Measurements from ENCODE around the gene INTS11.

The INTS11 gene

DNA sequence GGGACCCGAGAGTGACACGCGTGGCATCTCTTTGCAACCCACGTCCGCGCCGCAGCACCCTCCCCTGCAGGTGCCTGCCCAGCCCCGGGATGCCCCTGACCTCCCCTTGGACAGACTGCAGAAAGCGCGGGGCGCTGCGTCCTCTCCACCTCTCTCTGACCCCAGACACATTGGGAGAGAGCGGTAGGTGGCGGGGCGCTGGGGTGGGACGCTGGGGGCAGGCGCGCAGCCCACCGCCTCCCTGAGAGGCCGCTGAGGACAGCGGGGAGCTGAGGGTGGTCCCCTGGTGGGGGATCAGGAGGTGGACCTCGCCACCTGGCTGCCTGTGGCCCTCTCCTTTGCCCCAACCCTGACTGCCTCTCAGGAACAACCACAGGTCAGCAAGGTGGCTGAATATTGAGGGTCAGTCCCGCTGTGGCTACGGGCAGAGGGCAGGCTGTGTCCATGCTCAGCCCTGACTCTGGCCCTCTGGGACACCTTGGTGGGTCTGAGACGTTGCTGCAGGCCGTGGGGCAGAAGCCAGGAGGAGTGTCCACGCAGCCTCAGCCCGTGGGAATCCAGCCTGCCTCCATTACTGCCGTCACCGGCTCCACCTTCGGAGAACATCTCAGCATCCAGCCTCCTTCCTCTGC is 50.0 kb downstream of the INTS11 start:
- peaks cover 37% of the 10 kb centered on the region for H3K4me1 Mint-ChIP-seq (ENCODE audit: low read depth)
- H3K4me3 Mint-ChIP-seq: peak overlapping the region; percentile 73
- peaks cover 2% of the 10 kb centered on the region for H3K36me3 Mint-ChIP-seq
- no peaks in the 10 kb centered on the region for H3K27me3 Mint-ChIP-seq
- H3K27ac Mint-ChIP-seq: no peak overlapping the region
- no peaks in the 10 kb centered on the region for H3K9me3 Mint-ChIP-seq (ENCODE audit: low read depth)

DNA sequence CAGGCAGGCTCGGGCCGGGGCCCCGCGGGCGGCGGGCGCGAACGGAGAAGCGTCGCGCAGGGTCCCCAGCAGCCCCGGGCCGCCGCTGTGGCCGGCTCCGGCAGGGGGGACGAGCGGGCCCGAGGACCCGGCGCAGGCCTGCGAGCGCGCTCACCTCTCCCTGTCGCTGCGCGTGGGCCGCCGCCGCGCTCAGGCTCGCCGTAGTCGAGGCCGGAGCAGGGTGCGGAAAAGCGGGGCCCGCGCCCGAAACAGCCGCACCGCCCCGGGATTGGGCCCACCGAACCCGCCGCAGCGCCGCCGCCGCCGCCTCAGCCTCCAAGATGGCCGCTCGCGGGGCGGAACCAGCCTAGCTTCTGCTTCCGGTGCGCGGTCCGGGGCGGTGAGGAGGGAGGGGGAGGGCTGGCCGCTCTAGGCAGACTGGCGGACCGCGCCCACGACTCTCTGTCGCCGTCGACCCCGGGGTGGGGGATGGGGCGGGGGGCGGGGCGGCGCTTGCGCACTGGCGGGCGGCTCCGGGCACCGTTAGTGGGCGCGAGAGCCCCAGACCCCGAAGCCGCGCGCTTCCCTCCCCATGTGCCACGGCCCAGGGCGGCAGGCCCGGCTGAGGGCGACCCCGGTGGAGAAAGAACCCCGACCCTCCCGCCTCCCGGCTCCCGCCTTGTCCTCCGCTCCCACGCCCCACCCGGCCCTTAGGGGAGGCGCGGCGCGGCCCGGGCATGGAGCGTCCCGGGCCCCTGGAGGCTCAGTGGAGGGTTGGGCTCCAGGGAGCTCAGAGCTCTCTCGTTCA is 50.8 kb downstream of the INTS11 start, which contains the start of gene UBE2J2:
UBE2J2 (minus strand) TSS at position 343 of the 787 bp plus-strand sequence. CDS start 5,862 bp downstream, outside the sequence.
- no peaks in the 10 kb centered on the region for H3K9me3 Mint-ChIP-seq (ENCODE audit: low read depth)
- no peaks in the 10 kb centered on the region for H3K27me3 Mint-ChIP-seq
- peaks cover 37% of the 10 kb centered on the region for H3K4me1 Mint-ChIP-seq (ENCODE audit: low read depth)
- H3K36me3 Mint-ChIP-seq: peaks cover 2% of the 10 kb centered on the region
- H3K27ac Mint-ChIP-seq: peak within 1 kb of the TSS; percentile 81
- peak within 1 kb of the TSS; percentile 90 for H3K4me3 Mint-ChIP-seq

DNA sequence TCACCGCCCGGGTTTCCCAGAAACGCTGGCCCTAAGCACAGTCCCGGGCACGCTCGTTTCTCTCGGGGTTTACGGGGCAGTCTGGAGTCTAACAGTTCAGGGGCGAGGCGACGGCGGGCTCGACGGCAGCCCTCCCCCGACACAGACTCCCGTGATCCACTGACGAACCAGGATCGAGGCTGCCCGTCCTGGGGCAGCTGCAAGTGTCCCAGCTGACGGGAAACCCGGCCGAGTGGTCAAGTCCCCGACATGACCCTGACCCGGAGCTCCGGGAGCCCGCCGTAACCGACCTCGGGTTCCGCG is 51.3 kb downstream of the INTS11 start:
- Mint-ChIP-seq H3K9me3 (ENCODE audit: low read depth) (no peaks in the 10 kb centered on the region), H3K4me3 (peak overlapping the region; percentile 90), H3K36me3 (peaks cover 2% of the 10 kb centered on the region), H3K27ac (peak overlapping the region; percentile 81), H3K27me3 (no peaks in the 10 kb centered on the region), H3K4me1 (ENCODE audit: low read depth) (peaks cover 37% of the 10 kb centered on the region)

DNA sequence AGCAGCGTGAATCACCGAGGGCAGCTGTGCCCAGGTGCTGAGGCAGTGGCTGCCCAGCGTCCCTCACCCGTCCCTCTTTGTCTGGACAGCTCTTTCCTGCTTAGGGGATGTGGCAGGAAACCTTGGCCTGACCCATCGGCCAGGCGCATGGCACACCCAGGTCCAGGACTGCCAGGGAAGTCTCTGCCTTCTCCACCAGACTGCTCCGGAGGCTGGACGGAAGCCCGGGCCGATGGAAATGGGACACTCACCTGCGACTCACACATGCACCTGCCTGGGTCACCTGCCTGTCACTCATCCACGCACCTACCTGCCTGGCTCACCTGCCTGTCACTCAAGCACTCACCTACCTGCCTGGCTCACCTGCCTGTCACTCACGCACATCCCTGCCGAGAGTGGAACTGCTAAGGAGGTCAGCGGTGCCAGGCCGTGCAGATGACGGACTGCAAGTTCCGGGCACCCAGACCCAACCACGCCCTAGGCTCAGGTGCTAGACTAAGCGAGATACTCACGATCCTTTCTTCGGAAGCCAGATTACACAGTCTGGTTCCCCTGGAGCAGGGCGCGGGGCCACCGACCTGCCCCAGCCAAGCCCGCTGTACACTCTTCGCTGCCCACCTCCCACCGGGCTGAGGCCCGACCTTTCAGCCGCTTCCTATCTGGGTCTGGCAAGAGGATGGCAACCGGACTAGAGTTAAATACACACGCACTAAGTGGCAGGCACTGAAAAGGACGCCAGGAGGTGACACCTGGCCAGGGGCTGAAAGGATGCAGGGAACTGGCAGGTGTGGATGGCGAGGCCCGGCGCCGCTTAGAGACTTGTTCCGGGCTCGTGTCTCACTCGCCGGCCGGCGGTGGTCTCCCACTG is 51.9 kb downstream of the INTS11 start:
- Mint-ChIP-seq H3K9me3 (ENCODE audit: low read depth) (no peaks in the 10 kb centered on the region), H3K4me1 (ENCODE audit: low read depth) (peaks cover 37% of the 10 kb centered on the region), H3K4me3 (peak overlapping the region; percentile 90), H3K27me3 (no peaks in the 10 kb centered on the region), H3K36me3 (peaks cover 2% of the 10 kb centered on the region), H3K27ac (peak overlapping the region; percentile 81)

DNA sequence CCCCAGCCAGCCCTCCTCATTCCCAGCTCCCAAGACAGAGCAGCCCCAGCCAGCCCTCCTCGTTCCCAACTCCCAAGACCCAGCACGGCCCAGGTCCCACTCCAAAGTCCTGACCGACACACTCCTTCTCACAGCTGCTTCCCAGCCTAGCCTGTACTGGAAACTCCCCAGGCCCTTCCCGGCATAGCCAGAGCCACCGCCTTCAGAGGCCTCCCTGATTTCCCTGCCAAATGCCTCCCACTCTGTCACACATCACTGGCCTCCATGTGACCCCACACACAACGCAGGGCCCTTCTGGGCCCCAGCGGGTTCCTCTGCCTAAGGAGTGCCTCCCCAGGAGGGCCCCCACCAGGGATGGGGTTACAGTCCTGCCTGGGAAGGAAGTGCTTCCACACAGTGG is 53.6 kb downstream of the INTS11 start:
- Mint-ChIP-seq H3K27me3 (no peaks in the 10 kb centered on the region), H3K36me3 (peaks cover 2% of the 10 kb centered on the region), H3K27ac (peak overlapping the region; percentile 86), H3K4me3 (peak overlapping the region; percentile 85), H3K9me3 (ENCODE audit: low read depth) (no peaks in the 10 kb centered on the region), H3K4me1 (ENCODE audit: low read depth) (peaks cover 38% of the 10 kb centered on the region)

DNA sequence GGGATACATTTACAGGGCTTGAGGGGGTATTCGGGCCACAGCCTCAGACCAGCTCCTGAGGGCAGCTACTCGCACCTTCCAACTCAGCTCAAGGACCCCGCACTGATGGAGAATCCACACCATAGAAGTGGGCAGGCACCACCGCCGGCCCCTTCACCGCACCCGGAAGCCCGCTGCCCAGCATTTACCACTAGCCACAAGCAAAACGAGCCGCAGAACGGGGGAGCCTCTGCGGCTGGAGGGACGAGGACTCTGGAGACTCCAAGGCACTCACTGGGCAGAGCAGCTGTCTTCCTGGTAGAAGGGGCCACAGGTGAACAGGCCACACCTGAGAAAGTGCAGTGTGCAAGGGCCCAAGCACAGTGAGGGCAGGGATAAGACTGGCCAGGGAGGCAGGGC is 56.2 kb downstream of the INTS11 start:
- Mint-ChIP-seq H3K36me3 (peaks cover 2% of the 10 kb centered on the region), H3K27ac (no peak overlapping the region), H3K4me1 (ENCODE audit: low read depth) (peaks cover 37% of the 10 kb centered on the region)

DNA sequence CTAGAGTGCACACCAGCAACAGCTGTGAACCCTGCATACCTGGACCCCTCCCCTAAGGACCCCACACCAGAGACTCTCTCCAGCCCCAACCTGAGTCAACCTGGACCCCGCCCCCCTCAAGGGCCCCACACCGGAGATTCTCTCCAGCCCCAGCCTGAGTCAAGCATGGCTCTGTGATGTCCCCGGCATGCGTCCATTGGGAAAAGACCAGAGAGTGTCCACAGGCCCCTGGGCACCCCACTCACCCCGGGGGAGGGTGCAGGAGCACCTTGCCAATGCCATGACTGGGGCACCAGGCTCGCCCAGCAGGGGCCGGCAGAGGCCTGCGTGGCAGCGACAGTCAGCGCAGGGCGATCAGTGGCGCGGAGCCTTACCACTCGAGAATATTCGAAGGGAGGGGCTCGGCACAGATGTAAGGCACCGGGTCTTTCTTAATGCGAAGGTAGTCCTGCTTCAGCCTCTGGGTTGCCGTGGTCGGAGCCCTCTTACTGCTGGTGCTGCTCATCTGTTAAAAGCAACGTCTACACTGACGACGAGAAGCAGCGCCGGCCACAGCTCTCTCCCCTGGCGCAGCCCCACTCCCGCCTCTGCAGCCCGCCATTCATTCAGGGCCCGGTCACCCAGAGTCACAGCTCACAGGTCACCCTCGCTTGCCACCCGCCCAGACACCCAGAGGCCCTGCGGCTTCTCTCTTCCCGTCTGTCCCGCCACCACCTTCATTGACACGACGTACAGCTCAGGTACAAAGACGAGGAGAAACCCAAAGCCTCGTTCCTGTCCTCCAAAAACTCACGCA is 56.8 kb downstream of the INTS11 start:
- no peak overlapping the region for H3K27ac Mint-ChIP-seq
- peaks cover 36% of the 10 kb centered on the region for H3K4me1 Mint-ChIP-seq (ENCODE audit: low read depth)
- peaks cover 2% of the 10 kb centered on the region for H3K36me3 Mint-ChIP-seq
- H3K27me3 Mint-ChIP-seq: no peaks in the 10 kb centered on the region
- no peaks in the 10 kb centered on the region for H3K9me3 Mint-ChIP-seq (ENCODE audit: low read depth)
- no peak overlapping the region for H3K4me3 Mint-ChIP-seq

More for the DNA sequence above, 56.2 kb downstream of the INTS11 start:
- Mint-ChIP-seq H3K4me3 (no peak overlapping the region), H3K27me3 (no peaks in the 10 kb centered on the region), H3K9me3 (ENCODE audit: low read depth) (no peaks in the 10 kb centered on the region)

DNA sequence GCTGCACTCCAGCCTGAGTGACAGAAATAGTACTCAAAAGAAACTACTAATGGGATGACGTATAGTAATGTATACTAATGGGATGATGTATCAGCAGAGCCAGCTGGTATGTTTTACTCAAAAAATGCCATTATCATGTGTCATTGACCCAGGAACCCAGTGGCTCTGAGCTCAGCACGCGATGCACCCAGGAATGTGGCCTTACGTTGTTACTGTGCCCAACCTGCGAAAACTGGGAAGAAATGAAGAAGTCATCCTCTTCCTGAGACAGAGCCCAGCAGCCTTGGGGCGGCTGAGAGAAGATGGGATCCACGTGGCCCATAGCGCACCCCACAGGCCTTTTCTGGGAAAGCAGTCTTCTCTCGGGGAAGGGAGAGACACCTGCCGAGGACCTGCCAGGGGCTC is 59.6 kb downstream of the INTS11 start:
- no peak overlapping the region for H3K27ac Mint-ChIP-seq

DNA sequence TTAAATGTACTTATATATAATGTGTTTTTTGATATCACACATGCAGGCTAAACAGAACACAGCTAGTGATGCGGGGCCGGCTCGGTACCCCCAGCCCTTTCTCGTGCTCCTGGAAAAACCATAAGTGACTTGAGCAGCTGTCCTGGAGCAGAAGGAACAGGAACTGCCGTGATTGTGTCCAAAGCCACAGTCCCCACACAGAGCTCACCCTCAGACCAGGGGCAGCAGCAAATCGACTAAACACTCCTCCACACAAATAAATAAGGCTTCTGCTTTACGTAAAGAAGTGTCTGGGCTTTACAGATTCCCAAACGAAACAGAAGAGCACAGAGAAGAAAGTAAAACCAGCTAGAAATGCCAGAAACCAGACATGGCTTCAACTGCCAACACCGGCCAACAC is 60.4 kb downstream of the INTS11 start:
- no peaks in the 10 kb centered on the region for H3K9me3 Mint-ChIP-seq (ENCODE audit: low read depth)
- peaks cover 13% of the 10 kb centered on the region for H3K4me1 Mint-ChIP-seq (ENCODE audit: low read depth)
- H3K4me3 Mint-ChIP-seq: no peak overlapping the region
- no peaks in the 10 kb centered on the region for H3K36me3 Mint-ChIP-seq
- H3K27ac Mint-ChIP-seq: no peak overlapping the region
- H3K27me3 Mint-ChIP-seq: no peaks in the 10 kb centered on the region

More for the DNA sequence above, 59.6 kb downstream of the INTS11 start:
- Mint-ChIP-seq H3K27me3 (no peaks in the 10 kb centered on the region), H3K4me3 (no peak overlapping the region), H3K9me3 (ENCODE audit: low read depth) (no peaks in the 10 kb centered on the region), H3K4me1 (ENCODE audit: low read depth) (peaks cover 17% of the 10 kb centered on the region), H3K36me3 (no peaks in the 10 kb centered on the region)

DNA sequence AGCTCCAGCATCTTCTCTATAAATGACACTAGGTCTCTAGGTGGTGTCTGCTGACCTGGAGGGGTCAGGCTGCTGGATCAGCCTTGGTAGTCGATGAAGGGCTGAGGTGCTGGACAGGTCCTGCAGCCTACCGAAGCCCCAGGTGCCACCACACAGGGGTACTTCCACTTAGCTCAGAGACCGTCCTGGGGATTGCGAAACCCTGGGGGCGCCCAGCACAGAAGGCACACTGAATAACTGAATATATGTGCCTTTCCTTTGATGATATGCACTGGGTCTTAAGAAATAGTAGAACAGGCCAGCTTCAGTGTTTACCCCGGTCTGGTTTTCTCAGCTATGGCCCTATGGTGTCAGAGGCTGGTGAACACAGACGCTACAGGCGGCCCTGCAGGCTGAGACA is 61.7 kb downstream of the INTS11 start:
- Mint-ChIP-seq H3K4me1 (ENCODE audit: low read depth) (peaks cover 17% of the 10 kb centered on the region), H3K36me3 (no peaks in the 10 kb centered on the region), H3K4me3 (no peak overlapping the region), H3K27me3 (no peaks in the 10 kb centered on the region), H3K27ac (no peak overlapping the region), H3K9me3 (ENCODE audit: low read depth) (no peaks in the 10 kb centered on the region)

DNA sequence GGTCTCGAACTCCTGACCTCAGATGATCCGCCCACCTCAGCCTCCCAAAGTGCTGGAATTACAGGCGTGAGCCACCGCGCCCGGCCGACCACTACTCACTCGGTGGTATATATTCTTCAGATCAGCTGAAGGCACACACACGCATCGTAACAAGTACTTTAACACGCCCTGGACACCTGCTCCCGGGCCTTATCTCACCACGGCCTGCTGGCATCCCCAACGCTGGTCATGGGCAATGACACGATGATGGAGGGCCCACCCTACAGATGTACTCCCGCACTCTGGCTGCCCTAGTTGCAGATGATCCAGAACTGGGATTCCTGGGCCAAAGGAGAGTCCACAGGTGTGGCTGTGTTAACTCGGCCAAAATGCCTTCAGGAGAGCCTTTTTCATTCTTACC is 62.4 kb downstream of the INTS11 start:
- no peaks in the 10 kb centered on the region for H3K36me3 Mint-ChIP-seq
- no peak overlapping the region for H3K27ac Mint-ChIP-seq
- H3K9me3 Mint-ChIP-seq (ENCODE audit: low read depth): no peaks in the 10 kb centered on the region
- no peaks in the 10 kb centered on the region for H3K27me3 Mint-ChIP-seq
- H3K4me1 Mint-ChIP-seq (ENCODE audit: low read depth): peaks cover 17% of the 10 kb centered on the region
- no peak overlapping the region for H3K4me3 Mint-ChIP-seq

All from activated naive CD8-positive, alpha-beta T cell (primary cell).